Hematopoietic multipotent progenitor cell treated with erythropoietin and hydrocortisone succinate and interleukin-3 and kit ligand, for 4 days (in vitro differentiated cells): ENCODE data around the gene ATL1.
A peak's percentile ranks its signal among the peaks of the same experiment; 100 is the strongest.
"Not testable (repeated sequence)": the region's sequence is repeated elsewhere in the genome, so short reads cannot be mapped to it uniquely, and the experiment has no call there.

Source experiments
- DNase-seq: peaks from one replicate; pipeline ENCODE4 v3.0.0-alpha.2; 2015

ATL1 gene

DNA sequence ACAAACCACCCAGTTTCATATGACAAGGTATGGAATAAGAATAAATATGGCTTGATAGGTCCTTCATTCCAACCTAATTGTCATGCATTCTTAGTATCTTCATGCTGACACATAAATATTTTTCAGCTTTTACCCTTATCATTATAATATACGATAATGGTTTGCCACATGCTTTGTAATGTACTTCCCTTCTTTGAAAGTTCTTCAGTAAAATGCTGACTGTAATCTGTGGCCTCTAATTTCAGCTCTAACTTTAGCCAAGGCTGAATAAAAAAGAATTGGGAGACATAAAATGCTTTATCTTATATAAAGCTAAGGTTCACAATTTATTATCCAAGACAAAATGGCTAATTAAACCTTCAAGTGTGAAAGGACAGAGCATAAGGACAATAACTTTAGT lies 24.9 kb upstream of the ATL1 start:
- DNase-seq, result peak; percentile 66

DNA sequence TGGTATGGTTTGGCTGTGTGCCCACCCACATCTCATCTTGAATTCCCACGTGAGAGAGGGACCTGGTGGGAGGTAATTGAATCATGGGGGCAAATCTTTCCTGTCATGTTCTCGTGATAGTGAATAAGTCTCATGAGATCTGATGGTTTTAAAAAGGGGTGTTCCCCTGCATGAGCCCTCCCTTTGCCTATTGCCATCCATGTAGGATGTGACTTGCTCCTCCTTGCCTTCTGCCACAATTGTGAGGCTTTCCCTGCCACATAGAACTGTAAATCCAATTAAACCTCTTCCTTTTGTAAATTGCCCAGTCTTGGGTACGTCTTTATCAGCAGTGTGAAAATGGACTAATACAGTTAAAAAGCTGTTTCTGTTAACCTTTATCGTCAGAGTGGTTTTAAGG lies 21.9 kb upstream of the ATL1 start:
- not testable (repeated sequence) for DNase-seq

DNA sequence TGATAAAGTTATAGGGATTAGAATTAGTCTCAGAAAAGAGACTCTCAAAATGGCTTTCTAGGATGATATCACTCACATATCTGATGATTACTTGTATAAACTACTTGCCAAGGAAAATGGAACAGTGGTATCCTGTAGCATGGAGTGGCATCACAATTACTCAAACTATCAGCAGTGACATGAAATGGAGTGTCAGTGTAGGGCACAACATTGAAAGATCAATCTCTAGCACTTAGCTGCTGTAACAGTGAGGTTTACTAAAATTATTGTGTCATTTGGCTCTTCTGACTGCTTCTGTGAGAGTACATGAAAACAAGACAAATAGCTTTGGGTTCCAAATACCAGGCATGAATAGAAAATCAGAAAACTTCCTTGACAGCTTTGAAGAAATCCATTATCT lies 20.9 kb upstream of the ATL1 start:
- no peak for DNase-seq

DNA sequence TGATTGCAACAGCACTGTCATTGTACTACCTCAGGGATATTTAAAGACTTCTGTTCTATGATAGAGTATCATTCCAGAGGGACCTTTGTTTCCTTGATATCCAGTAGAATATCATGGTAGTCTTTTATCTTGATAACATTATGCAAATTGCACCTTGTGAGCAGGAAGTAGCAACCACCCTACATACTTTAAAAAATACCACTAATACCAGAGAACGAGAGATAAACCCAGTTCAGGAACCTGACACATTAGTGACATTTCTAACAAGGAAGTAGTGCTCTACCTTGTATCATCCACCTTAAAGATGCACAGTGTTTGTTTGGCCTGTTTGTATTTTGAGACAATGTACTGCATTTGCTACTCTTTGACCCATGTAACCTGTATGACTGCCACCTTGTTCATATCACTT lies 18.8 kb upstream of the ATL1 start:
- DNase-seq, result no peak

DNA sequence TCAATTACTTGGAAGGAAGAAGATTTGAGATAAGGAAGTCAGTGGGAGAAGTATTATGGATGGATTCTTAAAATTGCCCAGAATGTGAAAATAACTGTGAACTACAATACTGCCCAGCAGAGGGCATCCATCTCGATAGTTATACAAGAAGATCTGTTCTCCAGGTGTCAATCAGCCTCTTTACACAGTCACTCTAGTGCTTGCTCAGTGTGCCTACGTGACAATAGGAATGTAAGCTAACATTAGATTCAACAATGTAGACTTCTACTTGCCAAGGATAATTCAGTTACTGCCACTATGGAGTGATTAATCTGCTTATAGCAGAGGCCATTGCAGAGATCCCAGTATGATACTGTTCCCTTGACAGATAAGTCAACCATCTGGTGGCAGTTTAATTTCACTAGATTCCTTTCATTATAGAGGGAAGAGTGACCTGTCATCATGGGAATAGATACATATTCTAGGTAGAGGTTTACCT lies 17.0 kb upstream of the ATL1 start:
- peak; percentile 78 for DNase-seq

DNA sequence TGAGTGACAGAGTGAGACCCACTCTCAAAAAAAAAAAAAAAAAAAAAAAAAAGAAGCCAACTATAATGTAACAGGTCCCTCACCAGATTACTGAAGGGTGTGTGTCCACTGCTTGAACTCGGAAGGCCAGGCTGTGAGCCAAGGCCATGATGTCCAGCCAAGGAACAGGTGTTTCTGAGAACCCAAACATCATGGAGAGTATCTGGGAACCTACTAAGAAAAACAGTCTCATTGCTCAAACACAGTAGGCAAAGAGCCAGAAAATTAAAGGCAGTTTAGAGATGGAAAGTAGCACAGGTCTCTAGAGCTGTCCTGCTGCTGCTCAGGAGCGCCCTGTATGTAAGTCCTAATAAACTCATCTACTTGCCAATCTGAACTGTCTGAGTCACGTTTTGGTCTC lies 15.0 kb upstream of the ATL1 start:
- DNase-seq, result no peak

DNA sequence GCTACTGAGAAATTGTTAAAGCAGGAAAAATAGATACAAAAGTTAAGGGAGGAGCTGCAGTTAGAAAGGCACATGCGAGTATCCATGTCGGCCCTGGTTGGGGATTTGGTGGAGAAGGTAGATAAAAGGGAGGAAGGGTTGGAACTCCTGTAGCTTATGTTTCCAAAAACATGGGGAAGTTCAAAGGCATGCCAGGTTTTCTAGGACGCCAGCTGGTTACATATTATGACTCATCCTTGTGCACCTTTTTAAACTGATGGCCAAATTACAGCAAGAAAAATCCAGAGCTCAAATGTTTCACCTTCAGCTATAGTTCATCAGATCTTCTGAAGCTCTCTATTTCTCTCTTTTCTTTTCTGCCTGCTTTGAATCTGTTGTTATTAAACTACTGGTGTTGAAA lies 14.3 kb upstream of the ATL1 start:
- DNase-seq, result no peak

DNA sequence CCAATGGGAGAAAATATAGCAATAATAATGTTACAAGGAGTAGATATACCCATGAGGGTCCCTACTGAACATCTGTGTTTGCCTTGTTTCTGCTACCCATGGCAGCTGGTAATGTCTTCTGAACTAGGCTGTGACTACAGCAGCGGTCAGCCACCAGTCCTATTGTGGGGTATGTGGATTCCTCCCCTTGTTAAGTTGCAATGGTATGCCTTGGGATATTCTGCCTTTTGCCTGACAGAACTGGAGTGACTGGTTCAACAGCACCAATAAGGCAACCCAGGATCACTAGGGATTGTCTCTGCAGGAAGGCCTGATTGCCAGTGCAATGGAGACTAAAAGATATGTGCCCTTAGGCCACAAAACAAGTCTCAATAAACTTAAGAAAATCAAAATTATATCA lies 9.7 kb upstream of the ATL1 start:
- DNase-seq, result no peak

DNA sequence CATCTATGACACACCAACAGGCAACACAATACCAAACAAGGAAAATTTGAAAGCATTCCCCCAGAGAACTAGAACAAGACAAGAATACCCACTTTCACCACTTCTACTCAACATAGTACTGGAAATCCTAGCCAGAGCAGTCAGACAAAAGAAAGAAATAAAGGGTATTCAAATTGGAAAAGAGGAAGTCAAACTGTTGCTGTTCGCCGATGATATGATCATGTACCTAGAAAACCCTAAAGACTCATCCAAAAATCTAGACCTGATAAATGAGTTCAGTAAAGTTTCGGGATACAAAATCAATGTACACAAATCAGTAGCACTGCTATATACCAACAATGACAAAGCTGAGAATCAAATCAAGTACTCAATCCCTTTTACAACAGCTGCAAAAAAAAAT lies 8.1 kb upstream of the ATL1 start:
- peak; percentile 53 for DNase-seq

DNA sequence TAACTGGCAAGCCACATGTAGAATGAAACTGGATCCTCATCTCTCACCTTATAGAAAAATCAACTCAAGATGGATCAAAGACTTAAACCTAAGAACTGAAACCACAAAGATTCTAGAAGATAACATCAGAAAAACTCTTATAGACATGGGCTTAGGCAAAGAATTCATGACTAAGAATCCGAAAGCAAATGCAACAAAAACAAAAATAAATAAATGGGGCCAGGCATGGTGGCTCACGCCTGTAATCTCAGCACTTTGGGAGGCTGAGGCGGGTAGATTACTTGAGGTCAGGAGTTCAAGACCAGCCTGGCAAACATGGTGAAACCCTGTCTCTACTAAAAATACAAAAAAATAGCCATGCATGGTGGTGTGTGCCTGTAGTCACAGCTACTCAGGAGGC lies 7.1 kb upstream of the ATL1 start:
- not testable (repeated sequence) for DNase-seq

DNA sequence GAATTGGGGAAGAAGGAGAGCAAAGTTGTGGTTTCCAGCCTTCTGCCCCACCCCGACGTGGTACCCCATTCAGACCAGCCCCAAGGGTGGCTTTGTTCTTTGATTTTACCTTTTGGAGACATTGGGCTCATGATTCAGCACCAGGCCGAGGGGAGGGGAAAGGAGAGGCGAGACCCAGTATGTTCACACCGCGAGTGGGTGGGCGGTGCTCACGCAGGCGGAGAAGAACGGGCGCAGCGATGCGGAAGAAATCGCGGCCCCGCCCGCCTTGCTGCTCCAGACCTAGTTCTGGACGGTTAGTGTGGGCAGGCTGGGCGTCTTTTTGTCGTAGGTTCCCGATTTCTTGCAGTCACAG lies 963 bp downstream of the ATL1 start:
- DNase-seq, result peak; percentile 88

DNA sequence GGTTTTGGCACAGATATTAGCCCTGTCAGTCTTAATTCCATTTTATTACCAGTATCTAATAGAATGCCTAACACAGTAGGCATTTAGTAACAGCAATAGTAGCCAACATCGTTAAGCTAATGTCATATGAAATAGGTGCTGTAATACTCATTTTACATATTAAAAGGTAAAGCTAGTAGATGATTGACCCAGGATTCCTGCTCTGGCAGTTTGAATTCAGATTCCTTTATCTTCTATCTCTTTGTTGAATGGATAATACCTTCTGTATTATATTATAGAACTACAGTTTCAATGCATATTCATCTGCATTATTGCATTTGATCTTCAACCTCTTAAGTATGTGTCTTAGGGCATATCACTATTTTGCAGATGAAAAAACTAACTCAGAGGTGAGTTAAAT lies 2.9 kb downstream of the ATL1 start:
- DNase-seq, result no peak

DNA sequence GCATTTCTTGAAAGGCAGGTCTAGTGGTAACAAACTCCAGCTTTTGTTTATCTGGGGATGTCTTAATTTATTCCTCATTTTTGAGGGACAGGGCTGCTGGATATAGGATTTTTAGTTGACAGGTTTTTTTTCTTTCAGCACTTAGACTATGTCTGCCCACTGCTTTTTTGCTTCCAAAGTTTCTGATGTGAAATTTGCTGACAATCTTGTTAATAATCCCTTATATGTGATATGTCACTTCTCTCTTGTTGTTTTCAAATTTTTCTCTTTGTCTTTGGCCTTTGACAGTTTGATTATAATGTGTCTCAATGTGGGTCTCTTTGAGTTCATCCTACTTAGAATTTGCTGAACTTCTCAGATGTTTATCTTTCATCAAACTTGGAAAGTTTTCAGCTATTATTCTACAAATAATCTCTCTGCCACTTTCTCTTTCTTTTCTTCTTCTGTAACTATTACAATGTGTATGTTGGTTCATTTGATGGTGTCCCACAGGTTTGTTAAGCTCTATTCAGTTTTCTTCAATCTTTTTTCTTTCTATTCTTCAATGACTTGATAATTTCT lies 9.8 kb downstream of the ATL1 start:
- DNase-seq, result no peak

DNA sequence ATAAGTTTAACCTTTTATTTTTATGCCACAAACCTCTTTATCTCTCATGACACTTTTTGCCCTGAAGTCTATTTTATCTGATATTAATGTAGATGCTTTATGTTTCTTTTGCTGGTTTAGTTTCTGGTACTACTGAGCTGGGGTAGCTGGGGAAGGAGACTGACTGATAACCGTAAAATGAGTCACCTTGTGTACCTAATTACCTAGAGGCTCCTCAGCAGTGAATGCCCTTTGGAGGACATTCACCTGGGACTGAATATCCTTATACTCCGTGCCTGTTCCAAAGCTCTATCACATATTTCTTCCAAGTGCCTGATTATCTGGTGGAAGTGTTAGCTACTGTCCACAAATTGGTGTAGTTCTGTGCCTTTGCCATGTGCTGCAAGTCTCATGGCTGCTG lies 13.9 kb downstream of the ATL1 start:
- no peak for DNase-seq

DNA sequence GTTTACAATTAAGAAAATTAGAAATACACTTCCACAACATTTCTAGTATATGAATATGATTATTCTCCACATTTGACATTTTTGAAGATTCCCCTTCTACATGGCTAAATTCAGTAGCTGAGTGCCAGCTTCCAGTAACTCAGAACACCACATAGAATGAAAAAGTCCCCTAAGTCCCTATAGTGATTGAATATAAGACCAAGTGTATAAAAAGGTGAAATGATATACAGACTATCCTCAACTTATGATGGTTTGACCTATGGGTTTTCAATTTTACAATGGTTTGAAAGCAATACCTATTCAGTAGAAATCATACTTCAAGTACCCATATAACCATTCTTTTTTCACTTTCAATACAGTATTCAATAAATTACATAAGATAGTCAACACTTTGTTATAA lies 15.8 kb downstream of the ATL1 start:
- no peak for DNase-seq

DNA sequence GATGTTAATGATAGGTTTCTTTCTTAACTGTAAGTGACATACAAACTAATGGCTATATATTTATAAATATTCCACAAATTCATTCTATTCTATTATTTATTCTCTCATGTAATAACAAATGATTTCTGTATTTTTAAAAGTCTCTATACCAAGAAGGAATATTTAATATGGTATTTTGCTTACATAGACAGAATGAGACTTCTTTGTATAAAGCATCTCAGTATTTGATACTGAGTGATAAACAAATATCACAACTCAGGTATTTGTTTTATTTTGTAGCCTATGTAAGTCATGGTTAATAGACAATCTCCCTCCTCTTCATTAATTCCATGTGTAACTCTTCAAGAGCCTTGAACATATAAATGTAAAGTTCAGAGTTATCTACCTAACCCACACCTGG lies 18.0 kb downstream of the ATL1 start:
- no peak for DNase-seq

DNA sequence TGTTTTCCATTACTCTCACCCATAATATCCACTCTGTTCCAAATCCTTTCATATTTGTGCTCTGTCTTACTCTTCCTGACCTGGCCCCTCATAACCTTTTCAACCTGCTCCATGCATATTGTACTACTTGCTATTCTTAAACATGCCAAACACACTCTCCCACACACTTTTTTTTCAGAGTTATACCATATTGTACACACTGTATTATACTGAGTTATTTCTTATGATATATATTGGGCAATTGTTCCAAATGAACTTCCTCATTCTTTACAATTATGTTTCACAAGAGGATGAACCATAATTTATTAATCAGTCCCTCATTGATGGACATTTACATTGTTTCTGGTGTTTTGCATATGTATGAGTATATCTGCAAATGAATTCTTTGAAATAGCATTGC lies 18.5 kb downstream of the ATL1 start:
- peak; percentile 50 for DNase-seq

DNA sequence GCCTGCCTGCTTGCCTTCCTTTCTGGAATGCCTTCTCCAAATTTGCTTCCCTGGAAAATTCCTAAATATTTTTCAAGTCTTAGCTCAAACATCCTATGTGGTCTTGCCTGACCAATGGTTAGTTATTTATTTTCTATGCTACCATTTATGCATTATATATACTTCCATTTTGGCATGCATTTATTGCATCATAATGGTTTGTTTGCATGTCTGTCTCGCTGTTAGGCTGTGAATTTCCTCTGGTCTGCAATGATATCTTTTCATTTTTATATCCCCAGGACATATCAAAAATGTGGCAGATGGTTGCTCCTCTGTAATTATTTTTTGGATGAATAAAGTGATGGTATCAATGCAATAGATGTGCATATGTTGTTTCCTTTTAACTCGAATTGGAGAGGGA lies 30.5 kb downstream of the ATL1 start:
- DNase-seq, result no peak

DNA sequence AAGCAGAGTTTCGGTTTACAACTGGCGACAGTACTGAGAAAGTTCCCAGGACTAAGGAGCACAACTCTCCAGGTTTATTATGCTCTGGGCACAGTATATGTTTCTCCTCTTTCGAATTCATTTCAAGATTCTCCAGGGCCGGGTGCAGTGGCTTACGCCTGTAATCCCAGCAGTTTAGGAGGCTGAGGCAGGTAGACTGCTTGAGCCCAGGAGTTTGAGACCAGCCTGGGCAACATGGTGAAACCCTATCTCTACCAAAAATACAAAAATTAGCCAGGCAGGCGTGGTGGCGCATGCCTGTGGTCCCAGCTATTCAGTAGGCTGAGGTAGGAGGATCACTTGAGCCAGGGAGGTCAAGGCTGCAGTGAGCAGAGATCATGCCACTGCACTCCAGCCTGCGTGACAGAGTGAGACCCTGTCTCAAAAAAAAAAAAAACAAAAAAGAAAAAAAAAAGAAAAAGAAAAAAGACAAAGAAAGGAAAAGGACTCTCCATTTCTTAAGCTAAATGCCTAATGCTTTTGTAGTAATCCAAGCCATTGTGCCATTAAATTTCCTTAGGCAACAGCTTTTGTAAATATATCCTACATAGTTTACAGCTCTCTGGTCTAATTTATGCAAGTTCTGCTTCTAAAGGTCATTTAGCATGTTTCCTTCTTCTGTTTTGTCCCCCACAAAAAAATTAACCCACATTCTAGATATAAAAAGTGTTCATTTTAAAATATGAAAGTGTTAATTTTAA lies 34.8 kb downstream of the ATL1 start:
- DNase-seq, result no peak

DNA sequence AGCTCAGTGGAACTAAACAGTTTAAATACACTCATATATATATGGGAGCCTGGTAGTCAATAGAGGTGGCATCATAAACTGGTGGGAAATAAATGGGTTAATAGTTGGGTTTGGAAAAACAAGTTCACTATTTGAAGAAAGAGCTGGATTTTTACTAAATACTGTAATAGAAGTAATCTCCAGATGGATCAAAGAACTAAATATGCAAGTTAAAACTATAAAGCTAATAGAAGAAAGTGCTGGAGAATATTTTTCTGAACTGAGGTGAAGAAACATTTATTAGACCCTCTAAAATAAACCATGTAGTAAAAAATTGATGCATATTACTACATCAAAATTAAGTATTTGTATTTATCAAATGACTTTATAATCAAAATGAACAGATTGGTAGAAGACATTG lies 38.8 kb downstream of the ATL1 start:
- DNase-seq, result no peak

DNA sequence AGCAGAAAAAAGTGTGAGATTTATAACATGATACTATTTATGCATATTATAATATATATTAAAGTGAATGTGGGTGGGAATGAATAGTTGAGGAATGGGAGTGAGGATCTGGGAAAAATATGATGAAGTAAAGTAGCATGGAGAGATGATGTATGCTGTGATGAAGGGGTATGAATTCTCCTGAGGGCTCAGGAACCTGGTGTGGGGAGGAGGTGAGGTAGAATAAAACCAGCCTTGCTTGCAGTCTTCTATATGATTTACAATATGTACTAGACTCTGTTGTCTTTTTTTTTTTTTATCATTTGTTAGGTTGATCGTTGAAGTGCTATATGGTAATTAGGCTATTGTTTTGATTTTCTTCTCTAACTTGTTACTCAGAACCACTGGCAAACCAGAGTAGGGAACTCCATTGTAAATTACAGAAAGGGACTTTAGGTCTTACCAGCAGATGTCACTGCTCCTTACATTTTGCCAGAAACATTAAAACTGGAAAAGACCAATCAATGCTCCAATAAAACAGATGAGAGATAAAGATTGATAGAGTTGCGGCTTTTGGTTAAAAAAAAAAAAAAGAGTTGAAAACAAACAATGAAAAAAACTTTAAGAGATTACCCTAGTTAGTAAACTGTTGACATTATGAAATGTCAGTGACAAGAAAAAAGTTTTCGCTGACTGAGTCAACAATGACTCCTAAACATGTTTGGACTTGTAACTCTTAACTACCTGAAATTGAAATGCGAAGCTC lies 39.9 kb downstream of the ATL1 start:
- DNase-seq, result peak; percentile 57

DNA sequence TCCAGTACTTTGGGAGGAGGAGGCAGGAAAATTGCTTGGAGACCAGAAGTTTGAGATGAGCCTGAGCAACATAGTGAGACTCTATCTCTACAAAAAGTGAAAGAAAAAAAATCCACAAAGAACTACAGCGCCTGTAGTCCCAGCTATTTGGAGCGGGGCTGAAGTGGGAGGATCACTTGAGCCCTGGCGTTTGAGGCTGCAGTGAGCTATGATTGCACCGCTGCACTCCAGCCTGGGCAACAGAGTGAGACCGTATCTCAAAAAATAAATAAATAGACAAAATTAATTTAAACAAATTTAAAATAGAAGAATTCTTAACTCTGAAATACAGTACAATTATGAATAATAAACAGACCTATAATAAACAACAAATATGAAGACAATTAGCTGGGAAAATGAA lies 40.9 kb downstream of the ATL1 start:
- no peak for DNase-seq

DNA sequence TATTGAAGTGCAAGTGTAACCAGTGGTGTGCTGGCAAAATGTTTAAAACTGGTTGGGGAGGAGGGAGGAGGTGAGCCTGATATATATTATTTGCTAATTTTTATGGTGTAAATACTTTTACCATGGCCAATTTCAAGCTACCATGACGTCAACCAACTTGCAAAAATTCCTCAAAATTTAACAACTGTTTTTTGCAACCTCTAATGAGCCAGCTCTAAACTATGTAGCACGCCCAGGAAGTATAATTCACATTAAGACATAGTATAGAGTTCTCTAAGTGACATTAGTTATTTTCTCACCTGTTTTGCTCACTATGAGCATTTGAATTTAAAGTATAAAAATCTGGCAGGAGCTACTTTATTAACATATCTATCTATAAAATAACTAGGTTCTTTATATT lies 41.4 kb downstream of the ATL1 start:
- no peak for DNase-seq

DNA sequence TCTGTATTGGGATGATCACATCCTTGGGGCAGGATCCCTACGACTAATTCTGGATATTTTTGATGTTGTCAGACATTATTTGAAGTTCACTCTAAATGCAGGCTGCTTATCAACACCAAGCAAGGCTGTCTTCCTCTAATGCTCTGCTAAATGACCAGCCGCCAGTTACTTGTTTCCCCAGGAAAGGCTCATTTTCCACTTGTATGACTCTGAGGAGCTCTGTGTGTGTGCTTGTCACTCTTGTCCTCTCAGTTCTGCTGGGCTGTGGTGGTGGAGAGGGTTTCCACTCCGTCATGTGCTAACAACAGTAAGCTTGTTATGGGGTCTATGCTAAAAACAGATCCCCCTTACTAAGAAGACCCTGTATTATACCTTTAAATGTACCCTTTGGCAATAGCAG lies 42.1 kb downstream of the ATL1 start:
- DNase-seq, result no peak
